ENCODE data around the gene ZNF737. TPM values are rescaled to one million over a fixed set of nuclear protein-coding genes. Genes with fewer than 3 reads are reported as not detected.

The ZNF737 gene
- total and polyA plus RNA-seq, 7 experiments from 2014 or later, result 13.3 to 43.2 (median 15.2) TPM

Other genes starting within 250 kb of the ZNF737 start
- gene ZNF626, start 95.8 kb upstream of the ZNF737 start, total RNA-seq, result 10 to 100 TPM in 4 of 5 experiments, 1 to 10 TPM in 1; 2.2 to 20.0 (median 12.4) TPM
- 10 to 100 TPM in 1 of 2 donors, 1 to 10 TPM in 1; 4.8 to 10.6 TPM for gene ZNF626, start 95.8 kb upstream of the ZNF737 start, polyA plus RNA-seq
- gene ZNF66, start 210.5 kb upstream of the ZNF737 start, total RNA-seq, result 10 to 100 TPM in 4 of 5 experiments, 1 to 10 TPM in 1; 7.6 to 18.5 (median 12.2) TPM
- gene ZNF66, start 210.5 kb upstream of the ZNF737 start, polyA plus RNA-seq, result 1 to 10 TPM; 2.6 to 4.1 TPM

Measured in naive thymus-derived CD4-positive, alpha-beta T cell (primary cell).